ENCODE results near the gene CDH8.

CDH8 gene

DNA sequence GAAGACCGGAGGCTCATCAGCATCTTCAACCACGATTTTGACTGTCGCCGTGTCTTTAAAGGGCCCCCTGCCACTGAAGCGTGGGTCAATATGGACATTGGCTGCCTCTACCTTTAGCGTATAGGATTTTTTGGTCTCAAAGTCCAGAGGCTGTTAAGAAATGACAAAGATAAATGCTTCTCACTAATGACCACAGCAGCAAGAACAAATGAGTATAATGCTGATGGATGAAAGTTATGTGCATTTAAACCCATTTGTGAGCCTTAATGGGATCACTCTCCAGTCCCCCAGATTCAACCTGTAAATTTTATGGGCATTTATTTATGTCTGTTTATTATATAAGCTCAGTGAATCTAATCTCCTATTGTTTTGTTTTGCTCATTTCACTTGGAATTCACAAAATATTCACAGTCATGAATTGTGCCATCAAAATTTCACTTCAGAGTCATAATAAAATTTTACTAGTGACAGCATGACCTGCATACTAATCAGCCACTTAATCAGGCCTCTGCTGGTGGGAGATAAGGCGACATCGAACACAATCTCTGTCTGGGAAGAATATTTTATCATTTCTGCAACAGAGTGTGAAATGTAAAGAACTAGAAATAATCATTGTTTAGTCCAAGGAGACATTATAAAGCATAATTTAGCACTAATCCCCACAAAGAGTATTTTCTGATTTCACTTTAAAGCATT lies 218.5 kb downstream of the CDH8 start:
- Histone ChIP-seq H3F3A (ENCODE audit: insufficient read depth, low read length) (no peaks in the 10 kb centered on the region), H4K20me1 (ENCODE audit: insufficient read depth, low read length) (no peaks in the 10 kb centered on the region), H3K4me2 (ENCODE audit: low read depth, low read length) (no peak overlapping the region), H3K9me2 (replicated peaks; ENCODE audit: insufficient read depth, low read length) (no peaks in the 10 kb centered on the region), H3K9me3 (replicated peaks; ENCODE audit: insufficient read depth, low read length) (no peaks in the 10 kb centered on the region), H3K27me3 (replicated peaks; ENCODE audit: insufficient read depth, low read length) (no peaks in the 10 kb centered on the region), H3K36me3 (replicated peaks; ENCODE audit: insufficient read depth, low read length) (no peaks in the 10 kb centered on the region), H3K4me1 (ENCODE audit: low read length) (no peaks in the 10 kb centered on the region), H3K79me2 (ENCODE audit: low read length) (no peaks in the 10 kb centered on the region), H2AFZ (ENCODE audit: low read length) (no peak overlapping the region), H3K4me3 (ENCODE audit: low read length) (no peak overlapping the region), H3K27ac (ENCODE audit: low read length) (no peak overlapping the region), H3K9ac (ENCODE audit: low read length) (no peak overlapping the region)
- DNase-seq = no peak
- no peak for TF ChIP-seq EZH2phosphoT487 (IDR thresholded peaks at IDR 0.05; ENCODE audit: low read length)
- no peak for TF ChIP-seq CTCF (IDR thresholded peaks at IDR 0.05; ENCODE audit: low read length)
- TF ChIP-seq EZH2 (optimal IDR thresholded peaks at IDR 0.05; ENCODE audit: low read depth, low read length) = no peak

DNA sequence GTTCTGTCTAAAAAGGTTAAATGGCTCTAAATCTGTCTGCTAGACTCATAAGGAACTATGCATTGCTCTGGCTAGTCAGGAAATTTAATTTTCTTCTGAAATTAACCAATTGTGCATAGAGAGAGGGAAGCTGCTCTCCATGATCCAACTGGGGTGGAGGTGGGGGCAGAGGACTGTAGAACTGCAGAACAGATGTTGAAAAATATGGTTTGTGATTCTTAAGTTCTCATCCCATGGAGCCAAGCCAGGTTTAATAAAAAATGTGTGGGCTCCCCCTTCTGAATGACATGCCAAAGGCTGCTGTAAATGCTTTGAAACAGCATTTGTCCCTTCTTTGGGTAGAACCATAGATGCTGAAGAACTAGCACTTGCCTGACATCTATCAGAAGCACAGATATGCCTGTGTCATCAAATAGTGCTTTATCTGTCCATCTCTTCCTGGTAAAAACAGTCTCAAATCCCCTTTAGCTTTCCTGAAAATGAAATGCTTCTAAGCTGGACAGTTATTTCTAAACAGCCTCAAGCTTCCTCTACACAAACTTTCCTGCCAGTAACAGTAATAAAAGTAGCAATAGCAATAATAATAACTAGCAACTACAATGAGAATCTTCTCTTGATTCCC lies 221.4 kb downstream of the CDH8 start:
- Histone ChIP-seq H3K9me2 (replicated peaks; ENCODE audit: insufficient read depth, low read length) (no peaks in the 10 kb centered on the region), H3K27ac (ENCODE audit: low read length) (no peak overlapping the region), H4K20me1 (ENCODE audit: insufficient read depth, low read length) (no peaks in the 10 kb centered on the region), H3K4me1 (ENCODE audit: low read length) (no peaks in the 10 kb centered on the region), H3K36me3 (replicated peaks; ENCODE audit: insufficient read depth, low read length) (no peaks in the 10 kb centered on the region), H3F3A (ENCODE audit: insufficient read depth, low read length) (no peaks in the 10 kb centered on the region), H2AFZ (ENCODE audit: low read length) (no peak overlapping the region), H3K9ac (ENCODE audit: low read length) (no peak overlapping the region), H3K79me2 (ENCODE audit: low read length) (no peaks in the 10 kb centered on the region), H3K9me3 (replicated peaks; ENCODE audit: insufficient read depth, low read length) (no peaks in the 10 kb centered on the region), H3K4me3 (ENCODE audit: low read length) (no peak overlapping the region), H3K27me3 (replicated peaks; ENCODE audit: insufficient read depth, low read length) (no peaks in the 10 kb centered on the region), H3K4me2 (ENCODE audit: low read depth, low read length) (no peak overlapping the region)
- no peak for DNase-seq
- no peak for TF ChIP-seq EZH2 (optimal IDR thresholded peaks at IDR 0.05; ENCODE audit: low read depth, low read length)
- no peak for TF ChIP-seq CTCF (IDR thresholded peaks at IDR 0.05; ENCODE audit: low read length)
- no peak for TF ChIP-seq EZH2phosphoT487 (IDR thresholded peaks at IDR 0.05; ENCODE audit: low read length)

DNA sequence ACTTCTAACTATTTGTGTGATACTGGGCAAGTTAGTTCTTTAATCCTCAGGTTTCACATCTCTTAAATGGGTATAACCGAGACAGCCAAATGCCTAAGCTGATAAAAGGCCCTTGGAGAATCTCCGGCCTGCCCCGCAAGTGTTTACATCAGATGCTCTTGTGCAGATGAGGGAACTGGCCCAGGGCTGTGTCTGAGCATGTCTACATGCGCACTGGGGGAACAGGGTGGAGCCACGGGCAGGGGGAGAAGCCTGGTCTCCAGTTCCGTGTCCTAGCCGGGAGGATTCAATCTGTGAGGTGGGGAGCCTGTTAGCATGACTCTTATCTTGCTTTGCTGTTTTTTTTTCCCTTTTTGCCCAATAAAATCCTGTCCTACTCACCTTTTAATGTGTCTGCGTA lies 222.9 kb downstream of the CDH8 start:
- H3K9ac ChIP-seq (ENCODE audit: low read length) = no peak overlapping the region
- no peaks in the 10 kb centered on the region for H4K20me1 ChIP-seq (ENCODE audit: insufficient read depth, low read length)
- H3K4me3 ChIP-seq (ENCODE audit: low read length) = no peak overlapping the region
- no peaks in the 10 kb centered on the region for H3K9me2 ChIP-seq (replicated peaks; ENCODE audit: insufficient read depth, low read length)
- H3K9me3 ChIP-seq (replicated peaks; ENCODE audit: insufficient read depth, low read length) = no peaks in the 10 kb centered on the region
- H3K27me3 ChIP-seq (replicated peaks; ENCODE audit: insufficient read depth, low read length) = no peaks in the 10 kb centered on the region
- H3K79me2 ChIP-seq (ENCODE audit: low read length) = no peaks in the 10 kb centered on the region
- no peaks in the 10 kb centered on the region for H3K4me1 ChIP-seq (ENCODE audit: low read length)
- no peak for TF ChIP-seq CTCF (IDR thresholded peaks at IDR 0.05; ENCODE audit: low read length)
- TF ChIP-seq EZH2 (optimal IDR thresholded peaks at IDR 0.05; ENCODE audit: low read depth, low read length) = no peak
- TF ChIP-seq EZH2phosphoT487 (IDR thresholded peaks at IDR 0.05; ENCODE audit: low read length) = no peak
- H3K4me2 ChIP-seq (ENCODE audit: low read depth, low read length) = no peak overlapping the region
- H3K36me3 ChIP-seq (replicated peaks; ENCODE audit: insufficient read depth, low read length) = no peaks in the 10 kb centered on the region
- H2AFZ ChIP-seq (ENCODE audit: low read length) = no peak overlapping the region
- no peaks in the 10 kb centered on the region for H3F3A ChIP-seq (ENCODE audit: insufficient read depth, low read length)
- no peak overlapping the region for H3K27ac ChIP-seq (ENCODE audit: low read length)
- DNase-seq = no peak
